Esophagus mucosa (tissue), 1 donor: Measurements from ENCODE around the gene ZNF12. TPM values are rescaled to one million over a fixed set of nuclear protein-coding genes. Genes with fewer than 3 reads are reported as not detected.
"Not testable (repeated sequence)": the region's sequence is repeated elsewhere in the genome, so short reads cannot be mapped to it uniquely, and the experiment has no call there.

Experiments used
- ATAC-seq: fragments of 200-7000 bp; cut with Tn5 transposase; one replicate; pipeline ENCODE4 v1.9.1; 2020
- total RNA-seq: library from RNA; stranded (reverse); gene quantifications from one replicate; pipeline ENCODE4 v1.2.4, GENCODE V29; 2023
- donor health status: DM: yes; HTN: yes; CAD: no.

Gene ZNF12
- total RNA-seq, 1 donor from 2014 or later: 13.1 TPM

DNA sequence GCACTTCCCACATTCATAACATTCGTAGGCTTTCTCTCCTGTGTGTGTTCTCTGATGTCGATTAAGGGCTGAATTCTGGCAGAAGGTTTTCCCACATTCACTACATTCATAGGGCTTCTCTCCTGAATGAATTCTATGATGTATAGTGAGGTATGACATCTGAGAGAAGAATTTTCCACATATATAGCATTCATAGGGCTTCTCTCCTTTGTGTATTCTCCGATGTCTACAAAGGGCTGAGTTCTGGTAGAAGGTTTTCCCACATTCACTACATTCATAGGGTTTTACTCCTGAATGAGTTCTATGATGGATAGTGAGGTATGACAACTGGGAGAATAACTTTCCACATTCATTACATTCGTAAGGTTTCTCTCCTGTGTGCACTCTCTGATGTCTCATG is 15.6 kb downstream of the ZNF12 start:
- no peak for ATAC-seq

DNA sequence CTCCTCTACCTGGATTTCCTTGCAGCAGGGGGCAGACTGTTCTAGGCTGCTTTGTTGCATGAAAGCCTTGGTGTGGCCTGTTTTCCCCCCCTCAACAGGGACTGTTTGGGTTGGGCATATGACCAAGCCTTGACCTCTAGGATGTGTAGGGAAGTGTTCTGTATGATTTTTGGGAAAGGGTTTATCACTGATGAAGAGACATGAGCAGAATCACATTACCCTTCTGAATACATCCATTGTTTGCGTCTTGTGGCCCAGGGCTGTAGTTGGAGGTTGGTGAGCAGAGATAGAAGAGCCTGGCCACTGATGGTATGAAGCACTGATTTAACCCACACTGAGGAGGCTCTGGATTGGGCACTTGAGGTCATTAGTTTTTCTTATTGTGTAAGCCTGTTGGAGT is 26.6 kb downstream of the ZNF12 start:
- ATAC-seq: no peak

DNA sequence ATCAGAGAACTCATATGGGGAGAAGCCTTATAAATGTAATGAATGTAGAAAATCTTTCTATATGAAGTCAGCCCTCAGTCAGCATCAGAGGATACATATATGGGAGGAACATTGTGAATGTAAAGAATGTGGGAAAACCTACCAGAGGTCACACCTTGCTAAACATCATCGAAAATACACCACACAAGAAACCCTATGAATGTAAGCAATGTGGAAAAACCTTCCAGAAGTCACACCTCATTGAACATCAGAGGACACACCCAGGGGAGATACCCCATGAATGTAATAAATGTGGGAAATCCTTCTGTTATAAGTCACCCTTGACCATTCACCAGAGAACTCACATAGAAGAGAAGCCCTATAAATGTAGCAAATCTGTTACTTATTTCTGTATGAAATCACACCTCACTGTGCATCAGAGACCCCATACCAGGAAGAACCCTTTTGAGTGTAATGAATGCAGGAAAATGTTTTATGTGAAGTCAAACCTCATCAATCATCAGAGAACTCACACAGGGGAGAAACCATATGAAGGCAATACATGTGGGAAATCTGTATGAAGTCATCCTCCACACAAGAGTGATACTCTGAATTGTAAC is 30.8 kb downstream of the ZNF12 start:
- no peak for ATAC-seq

DNA sequence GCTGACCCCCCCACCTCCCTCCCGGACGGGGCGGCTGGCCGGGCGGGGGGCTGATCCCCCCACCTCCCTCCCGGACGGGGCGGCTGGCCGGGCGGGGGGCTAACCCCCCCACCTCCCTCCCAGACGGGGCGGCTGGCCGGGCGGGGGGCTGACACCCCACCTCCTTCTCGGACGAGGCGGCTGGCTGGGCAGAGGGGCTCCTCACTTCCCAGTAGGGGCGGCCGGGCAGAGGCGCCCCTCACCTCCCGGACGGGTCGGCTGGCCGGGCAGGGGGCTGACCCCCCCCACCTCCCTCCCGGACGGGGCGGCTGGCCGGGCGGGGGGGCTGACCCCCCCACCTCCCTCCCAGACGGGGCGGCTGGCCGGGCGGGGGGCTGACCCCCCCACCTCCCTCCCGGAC is 35.9 kb downstream of the ZNF12 start:
- not testable (repeated sequence) for ATAC-seq

DNA sequence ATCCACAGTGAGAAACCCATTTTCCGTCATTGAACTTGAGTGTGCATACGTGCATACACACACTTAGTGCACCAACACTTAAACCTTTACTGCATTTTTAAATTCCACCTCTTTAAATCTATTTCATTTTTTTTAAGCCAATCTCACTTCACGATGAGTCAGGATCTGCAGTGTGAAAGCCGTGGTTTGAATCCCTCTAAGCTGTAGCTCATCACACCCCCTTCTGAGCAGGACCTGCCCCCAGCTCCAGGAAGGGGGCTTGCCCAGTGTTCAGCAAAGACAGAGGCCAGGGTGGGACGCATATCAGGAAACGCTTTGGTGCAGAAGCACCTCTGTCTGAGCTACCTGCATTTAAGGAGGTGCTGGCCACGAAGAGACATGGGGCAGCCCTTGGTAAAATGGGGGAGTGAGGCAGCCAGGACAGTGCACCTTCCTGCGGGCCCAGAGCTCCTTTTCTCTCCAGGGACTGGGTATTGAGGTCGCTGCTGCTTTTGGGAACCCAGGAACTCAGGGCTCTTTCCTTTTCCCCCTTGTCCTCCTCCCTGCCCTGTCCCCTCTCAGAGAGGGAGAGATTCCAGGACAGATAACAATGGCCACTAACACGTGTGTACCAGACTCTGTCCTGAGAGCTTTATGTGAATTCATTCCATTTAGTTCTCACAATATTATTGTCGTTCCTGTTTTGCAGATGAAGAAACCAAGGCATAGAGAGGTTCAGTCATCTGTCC is 48.0 kb downstream of the ZNF12 start:
- ATAC-seq: peak; percentile 4

DNA sequence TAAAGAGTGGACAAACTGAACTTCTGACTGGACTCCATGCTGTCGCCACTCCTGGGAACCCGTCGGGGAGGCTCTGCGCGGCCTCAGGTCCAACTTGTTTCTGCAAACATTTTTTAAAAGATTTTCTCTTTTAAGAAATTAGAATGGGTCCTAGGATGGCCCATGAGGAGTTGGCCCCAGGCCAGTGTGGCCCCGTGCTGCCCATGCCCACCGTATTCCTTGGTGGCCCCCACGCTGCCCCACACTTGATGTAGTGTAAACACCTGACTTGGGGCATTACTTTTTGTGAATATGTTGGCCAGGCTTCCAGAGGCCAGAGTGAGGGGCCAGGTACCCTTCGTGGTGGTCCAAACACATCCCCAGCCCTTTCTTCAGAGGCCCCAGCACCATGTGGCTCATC is 50.3 kb downstream of the ZNF12 start:
- no peak for ATAC-seq

DNA sequence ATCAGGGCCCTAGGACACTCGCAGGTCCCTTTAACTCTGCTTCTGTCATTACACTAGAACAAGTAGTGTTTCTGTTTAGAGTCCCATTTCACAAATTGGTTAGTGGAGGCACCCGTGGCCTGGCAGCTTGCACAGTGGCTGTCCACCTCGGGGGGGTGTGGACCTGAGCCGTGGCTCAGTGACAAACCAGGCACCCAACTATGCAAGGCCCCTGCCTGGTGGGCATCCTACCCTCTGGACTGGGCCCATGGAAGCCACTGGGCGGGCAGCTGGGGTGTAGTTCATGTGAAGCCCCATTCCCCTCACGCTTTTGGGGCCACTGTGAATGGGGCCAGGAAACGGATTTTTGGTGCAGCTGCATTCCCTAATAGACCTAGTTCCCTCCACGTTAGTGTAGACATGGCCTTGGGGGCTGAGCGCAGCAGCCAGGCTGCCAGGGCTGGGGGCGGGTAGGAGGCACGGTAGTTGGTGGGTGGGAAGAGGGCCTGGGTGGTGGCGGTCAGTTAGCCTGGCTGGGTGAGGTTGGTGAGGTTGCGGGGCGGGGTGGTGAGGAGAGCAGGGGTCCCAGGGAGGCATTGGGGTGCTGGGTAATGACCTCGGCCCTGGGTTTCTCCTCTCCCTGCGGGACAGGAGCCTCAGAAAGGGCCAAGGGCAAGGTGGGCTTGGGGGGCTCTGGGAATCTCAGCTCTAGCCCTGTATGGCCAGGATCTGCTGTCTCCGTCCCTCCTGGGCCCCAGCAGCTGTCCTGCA is 50.9 kb downstream of the ZNF12 start:
- ATAC-seq: no peak

DNA sequence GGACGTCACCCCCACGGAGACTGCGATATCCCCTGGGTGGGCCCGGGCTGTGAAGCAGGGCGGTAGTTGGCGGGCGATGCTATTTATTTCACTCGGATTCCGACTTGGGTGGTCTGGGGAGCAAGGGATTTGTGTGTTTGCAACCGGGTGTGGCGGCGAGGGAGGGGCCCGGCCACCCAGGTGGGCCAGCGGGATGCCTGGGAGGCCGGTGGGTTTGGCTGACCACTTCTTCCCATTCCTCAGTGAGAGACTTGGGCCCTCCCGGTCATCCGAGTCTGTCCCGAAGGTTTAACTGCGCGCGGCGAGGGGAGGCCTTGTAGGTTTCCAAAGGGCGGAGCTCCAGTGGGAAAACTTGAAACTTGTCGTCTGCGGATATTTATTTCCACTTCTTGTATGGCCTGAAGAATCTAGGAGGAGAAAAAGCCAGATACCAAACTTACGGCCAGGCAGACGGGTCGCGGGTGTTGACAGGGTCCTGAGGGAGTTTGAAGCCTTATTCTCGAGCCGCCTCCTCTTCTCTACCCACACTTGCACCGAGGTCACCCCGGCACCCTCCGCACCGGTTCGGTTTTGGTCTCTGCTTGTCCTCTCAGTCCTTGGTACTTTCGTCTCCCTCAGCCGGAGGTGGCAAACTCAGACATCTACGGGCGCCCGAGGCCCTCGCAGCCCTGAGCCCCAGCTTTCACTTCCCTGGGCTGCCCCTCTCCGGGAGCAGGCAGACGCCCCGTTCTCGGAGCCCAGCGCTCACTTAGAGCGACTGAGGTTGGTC is 51.7 kb downstream of the ZNF12 start:
- ATAC-seq: no peak

DNA sequence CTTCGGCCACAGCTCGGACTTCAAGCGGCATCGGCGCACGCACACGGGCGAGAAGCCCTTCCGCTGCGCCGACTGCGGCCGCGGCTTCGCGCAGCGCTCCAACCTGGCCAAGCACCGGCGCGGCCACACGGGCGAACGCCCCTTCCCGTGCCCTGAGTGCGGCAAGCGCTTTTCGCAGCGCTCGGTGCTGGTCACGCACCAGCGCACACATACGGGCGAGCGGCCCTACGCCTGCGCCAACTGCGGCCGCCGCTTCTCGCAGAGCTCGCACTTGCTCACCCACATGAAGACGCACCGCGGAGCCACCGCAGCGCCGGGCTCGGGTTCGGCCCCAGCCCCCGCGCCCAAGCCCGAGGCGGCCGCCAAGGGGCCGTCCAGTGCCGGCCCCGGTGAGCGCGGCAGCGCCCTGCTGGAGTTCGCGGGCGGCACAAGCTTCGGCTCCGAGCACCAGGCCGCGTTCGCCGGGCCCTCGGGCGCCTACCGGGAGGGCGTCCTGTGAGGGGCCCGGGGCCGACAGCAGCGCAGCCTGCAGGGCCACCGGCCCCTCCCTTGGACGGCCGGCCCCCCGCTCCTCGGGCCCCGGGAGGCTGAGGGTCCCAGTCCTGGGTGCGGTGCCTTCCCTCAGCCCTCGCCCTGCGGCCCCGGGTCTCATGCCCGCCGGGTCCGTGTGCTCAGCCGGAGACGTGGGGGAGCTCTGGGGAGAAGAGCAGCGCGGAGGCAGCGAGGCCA is 52.5 kb downstream of the ZNF12 start:
- ATAC-seq: peak; percentile 24

DNA sequence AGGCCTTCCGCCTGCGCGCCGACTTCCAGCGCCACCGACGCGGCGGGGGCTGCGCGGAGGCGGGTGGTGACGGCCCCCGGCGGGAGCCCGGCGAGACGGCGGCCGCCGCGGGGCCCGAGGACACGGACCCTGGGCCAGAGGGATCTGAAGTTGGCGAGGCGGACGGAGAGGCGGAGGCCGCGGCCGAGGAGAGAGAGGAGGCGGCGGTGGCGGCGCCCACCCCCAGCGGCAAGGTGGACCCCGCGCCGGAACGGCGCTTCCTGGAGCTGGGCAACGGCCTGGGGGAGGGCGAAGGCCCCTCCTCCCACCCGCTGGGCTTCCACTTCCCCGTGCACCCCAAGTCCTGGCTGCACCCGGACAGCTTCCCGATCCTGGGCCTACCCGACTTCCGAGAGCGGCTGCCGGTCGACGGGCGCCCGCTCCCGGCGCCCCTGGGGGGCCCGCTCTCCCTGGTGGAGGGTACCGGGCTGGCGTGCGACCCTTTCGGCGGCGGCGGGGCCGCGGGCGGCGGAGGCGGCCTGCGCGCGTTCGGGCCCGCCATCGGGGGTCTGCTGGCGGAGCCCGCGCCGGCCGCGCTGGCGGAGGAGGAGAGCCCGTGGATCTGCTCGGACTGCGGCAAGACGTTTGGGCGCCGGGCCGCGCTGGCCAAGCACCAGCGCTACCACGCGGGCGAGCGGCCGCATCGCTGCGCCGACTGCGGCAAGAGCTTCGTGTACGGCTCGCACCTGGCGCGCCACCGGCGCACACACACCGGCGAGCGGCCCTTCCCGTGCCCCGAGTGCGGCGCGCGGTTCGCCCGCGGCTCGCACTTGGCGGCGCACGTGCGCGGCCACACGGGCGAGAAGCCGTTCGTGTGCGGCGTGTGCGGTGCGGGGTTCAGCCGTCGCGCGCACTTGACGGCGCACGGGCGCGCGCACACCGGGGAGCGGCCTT is 53.4 kb downstream of the ZNF12 start:
- no peak for ATAC-seq

DNA sequence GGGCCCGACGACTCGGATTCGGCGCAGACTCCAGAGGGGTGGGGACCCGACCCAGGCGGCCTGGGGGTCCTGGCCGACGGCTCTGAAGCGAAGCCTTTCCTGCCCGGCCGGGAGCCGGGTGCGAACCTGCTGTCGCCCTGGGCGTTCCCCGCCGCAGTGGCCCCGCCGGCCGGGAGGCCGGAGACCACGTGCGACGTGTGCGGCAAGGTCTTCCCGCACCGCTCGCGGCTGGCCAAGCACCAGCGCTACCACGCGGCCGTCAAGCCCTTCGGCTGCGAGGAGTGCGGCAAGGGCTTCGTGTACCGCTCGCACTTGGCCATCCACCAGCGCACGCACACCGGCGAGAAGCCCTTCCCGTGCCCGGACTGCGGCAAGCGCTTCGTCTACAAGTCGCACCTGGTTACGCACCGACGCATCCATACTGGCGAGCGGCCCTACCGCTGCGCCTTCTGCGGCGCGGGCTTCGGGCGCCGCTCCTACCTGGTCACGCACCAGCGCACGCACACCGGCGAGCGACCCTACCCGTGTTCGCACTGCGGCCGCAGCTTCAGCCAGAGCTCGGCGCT is 54.2 kb downstream of the ZNF12 start:
- no peak for ATAC-seq

DNA sequence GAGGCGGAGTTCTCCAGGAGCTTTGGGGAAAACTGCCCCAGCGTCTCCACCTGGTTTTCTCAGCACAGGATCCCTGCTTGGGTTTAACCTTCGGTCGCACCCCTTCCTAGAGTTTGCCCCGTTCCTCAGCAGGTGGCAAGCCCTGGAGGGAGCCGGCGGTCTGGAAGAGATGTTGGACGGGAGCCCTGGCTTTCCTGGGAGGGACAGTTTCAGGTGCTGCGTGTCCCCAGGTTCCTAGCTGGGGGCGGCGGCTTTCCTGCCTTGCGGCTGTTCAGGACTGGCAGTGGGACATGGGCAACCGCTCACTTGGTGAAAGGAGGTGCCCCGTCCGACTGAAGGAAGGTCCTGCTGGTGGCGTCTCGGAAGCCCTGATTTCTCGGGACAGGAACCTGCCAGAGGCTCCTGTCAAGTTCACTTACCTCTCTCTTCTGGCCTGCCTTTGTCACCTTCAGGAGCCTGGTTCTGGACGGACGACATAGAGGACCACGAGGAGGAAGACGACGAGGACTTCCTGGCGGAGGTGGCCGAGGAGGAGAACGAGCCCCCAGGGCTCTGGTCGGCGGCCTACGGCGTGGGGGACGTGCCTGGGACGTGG is 54.8 kb downstream of the ZNF12 start:
- no peak for ATAC-seq

DNA sequence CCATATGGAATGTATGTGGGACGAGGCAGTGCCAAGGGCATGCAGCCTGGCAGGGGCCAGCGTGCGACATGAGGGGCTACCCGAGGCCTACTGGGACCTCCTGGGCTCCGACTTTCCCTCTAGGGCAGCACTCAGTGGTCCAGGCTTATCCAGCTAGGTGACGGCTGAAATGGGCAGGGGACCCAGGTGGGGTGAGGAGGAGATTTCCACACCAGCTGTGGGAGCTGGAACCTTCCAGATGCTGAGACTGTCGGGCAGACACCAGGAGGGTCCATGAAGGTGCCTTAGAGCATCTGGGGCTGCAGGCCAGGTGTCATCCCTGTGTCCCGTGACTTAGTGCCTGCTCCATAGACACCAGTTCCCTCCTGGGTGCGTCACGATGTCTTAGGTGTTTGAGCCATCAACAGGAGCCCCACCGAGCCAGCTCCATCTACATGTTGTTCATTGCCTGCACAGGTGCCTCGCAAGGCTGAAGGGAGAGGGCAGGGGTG is 56.2 kb downstream of the ZNF12 start:
- no peak for ATAC-seq

DNA sequence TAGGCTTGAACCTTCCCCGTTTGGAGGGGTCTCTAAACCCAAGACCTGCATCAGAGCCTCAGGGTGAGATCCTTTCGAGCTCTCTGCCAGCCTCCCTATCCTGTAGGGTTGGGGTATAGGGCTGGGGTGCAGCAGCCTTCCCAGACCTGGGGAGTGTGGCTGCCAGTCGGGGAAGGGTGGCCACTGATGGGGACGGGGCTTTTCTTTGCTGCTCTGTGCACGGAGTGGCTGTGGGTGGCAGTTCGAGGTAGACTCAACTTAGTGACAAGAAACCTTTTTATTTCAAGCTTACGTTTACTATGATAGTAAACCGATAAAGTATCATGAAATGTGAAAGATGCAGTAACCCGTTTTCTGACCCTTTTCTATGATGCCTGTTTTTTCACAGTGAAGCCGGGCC is 56.7 kb downstream of the ZNF12 start:
- no peak for ATAC-seq

DNA sequence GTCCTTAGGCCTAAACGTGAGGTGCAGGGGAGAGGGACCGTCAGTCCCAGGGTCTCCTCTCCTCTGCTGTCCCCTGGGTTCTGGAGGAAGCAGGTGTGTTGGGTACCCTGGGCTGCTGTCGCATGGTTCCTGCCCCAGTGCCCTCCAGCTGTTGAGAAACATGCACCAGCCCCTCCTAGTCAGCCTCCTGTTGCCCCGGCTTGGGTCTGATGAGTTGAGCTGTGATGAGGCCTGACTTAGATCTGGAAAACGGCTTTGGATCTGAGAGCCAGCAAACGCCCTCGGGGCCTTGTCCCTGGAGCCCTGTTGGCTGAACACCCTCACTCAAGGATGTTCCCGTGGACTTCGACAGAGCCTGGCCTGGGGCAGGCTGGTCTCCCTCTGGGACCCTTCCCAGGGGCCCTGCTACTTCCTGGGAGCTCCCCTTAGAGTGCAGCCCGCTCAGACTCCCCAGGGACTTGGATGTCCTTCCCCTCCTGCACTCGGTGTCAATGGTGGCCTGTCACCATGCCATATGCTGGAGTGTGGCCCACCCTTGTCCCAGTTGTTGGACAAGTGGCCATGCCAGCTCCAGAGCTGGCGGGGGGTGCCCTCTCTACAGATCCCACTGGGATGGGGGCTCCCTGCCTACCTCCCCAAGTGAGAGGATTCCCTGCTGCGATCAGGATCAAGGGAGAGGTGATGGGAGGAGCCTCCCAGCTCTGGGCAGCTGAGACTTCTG is 57.3 kb downstream of the ZNF12 start:
- ATAC-seq: no peak

DNA sequence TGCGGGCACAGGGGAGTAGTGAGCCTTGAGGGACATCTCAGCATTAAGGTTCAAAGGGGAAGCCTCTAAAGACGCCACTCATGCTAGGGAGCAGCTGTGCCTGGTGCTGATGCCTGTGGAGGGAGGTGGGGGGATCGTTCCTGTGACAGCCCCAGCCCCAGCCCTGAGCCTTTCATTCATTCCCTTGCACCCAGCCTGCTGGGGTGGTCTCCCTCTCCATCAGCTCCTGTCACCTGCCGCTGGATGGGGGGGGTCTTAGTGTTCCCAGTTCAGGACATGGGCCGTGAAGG is 58.0 kb downstream of the ZNF12 start:
- no peak for ATAC-seq

DNA sequence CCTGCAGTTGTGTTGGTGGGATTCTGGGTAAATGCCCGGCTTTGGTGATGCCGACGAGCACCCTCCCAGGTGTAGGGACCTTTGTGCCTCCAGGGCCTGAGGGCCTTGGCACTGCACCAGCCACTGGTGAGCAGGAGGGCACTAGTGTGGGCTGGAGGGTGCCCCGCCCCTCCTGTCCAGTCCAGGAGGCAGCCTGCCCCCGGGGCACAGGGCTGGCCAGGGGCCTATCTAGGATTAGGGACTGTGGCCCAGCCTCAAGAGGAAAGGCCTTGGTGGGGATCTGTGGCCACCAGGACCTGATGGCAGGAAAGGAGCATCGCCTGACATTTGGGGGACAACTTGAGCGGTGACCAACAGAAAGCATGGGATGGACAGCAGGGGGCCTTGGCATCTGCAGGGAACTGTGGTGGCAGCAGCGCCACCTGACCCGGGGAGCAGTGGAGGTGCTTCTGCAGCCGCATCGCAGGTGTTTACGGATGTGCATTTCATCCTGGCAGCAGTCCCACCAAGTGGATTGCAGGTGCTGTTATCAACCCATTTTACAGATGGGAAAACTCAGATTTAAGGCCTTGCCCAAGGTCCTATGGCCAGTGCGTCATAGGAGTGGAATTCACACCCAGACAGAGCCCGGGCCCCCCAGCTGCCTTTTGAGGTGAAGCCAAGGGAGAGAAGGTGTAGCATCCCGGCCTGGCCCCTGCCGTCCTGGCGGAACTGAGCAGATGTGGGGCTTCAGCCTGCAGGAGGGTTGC is 58.5 kb downstream of the ZNF12 start:
- no peak for ATAC-seq

DNA sequence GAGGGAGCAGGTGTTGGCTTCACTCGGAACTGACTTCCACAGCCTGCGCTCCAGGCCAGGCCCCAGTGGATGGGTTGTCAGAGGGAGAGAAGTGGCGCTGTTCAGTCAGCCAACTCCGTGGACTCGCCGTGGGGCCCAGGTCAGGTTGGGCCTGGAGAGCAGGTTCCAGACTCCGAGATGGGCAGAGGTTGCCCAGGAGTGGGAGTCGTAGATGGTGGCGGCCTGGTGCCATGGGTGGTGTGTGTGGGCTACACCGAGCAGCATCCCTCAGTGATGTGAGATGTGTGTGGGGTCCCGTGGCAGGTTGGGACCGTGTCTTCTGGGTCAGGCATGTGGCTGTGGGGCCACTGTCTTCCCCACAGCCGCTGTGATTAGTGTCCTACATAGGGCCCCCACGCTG is 59.2 kb downstream of the ZNF12 start:
- ATAC-seq: no peak

DNA sequence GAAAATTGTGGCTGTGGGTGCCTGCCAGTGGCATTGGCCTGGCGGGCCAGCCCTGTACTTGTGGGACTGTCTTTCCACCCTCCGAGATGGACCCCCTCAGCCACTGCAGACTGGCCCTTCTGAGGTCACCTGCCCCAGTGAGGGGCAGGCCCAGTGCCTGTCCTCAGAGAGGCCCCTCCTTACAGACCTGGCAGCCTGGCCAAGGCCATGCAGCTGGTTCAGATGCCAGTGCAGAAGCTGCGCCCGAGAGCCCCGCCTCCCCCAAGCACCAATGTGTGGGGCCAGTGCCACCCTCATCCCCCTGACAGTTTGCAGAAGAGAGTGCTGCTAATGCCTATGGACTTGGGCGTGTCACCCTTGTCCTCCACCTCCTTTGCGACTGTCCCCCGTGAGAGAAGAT is 59.7 kb downstream of the ZNF12 start:
- ATAC-seq: no peak
